HG02884 (cell line): Measurements from ENCODE around the gene ATXN10.

Source experiments
- ATAC-seq: cut with Tn5 transposase; IDR thresholded peaks from one replicate; pipeline ENCODE4 v1.9.1; 2021; ENCODE audit warnings: mild to moderate bottlenecking, moderate library complexity; ENCODE audit not compliant: unreplicated experiment

The ATXN10 gene

DNA sequence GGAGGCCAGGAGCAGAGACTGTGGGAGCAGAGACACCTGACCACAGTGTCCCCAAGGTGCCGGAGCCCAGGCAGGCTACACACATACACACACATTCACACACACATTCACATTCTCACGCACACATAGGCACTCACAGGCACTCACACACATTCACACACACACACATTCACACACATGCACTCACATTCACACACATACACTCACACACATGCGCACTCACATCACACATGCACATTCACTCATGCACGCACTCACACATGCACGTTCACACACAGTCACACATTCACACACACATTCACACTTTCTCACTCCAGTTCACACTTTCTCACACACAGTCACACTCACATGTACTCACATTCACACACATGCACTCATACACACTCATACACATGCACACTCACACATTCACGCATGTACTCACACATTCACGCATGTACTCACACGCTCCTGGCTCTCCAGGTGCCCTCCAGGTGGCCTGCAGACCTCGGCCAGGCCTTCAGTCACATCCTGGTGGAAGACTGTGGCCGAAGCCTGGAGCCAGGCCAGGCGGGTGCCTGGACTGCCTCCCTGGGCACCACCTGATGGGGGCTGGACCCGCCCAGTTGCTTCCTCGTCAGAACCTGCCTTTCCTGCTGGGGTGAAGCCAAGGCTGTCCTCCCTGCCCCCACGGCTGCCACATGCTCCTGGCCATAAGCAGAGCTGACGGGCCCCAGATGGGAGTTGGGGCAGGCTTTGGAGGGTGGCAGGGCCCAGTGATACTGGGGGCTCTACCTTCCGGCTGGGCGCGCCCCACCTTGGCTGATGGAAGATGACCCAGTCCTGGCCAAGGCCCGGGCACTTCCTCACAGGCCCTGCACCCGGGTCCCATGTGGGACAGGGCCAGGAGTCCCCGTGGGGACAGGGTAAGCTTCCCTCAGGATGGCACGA is 215.8 kb downstream of the ATXN10 start:
- ATAC-seq: no peak

- ATAC-seq: no peak
Measured at GRCh38 chr22:45888221-45889092, 216.8 kb downstream of the ATXN10 start.

DNA sequence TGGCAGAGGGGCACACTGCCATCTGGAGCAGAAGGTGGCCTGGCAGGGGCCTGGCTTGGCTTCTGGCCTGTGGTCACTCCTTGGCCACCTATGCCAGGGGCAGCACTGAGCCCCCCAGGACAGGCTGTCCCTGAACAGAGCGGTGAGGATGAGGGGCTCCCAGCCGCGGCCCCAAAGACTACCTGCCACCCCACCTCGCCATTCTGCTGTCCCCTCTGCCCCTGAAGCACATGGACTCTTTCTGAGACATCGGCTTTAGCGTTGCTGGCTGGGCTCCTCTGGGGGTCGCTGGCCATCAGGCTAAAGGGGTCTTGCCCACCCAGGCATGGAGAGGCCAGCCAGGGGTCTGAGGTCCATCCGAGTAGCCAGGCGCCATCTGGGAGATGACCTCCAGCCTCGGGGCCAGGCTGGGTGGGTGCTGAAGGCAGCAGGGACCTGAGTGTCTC is 217.5 kb downstream of the ATXN10 start:
- ATAC-seq: no peak

DNA sequence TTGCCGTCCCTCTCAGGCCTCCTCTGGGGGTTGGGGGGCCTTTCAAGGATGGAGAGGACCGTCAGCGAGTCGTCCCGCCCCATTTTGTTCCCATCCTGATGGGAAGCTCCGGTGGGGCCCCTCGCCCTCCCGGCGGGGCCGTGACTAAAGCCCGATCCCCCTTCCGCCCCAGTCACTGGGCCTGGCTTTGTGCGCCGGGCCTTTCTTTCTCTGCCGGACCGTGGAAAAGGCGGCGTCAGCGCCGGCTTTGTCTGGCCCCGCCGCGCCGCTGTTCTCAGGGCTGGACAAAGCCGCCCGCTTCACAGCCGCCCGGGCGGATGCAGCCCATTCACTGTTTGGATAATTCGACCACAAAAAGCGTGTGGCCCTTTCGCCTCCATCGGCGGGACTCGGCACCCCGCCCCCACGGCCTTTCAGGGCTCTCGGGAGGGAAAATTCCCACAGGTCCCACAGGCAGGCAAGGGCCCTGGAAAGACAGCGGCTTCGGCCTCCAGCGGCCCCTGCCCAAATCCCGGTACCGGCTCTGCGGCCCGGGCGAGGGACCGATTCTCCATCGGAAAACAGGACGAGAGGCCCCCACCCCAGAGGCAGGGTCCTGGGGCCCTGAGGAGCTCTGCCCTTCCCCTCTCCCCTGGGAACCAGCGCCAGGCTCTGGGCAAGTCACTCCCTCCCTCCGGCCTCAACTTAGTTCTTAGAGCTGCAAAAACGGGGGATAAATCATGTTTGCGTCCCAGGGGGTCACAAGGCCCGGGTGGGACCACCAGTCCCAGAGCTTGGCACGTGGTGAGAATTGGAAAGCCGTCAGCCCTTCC is 218.1 kb downstream of the ATXN10 start:
- ATAC-seq: no peak

GRCh38 chr22:45890351-45890635 is 218.7 kb downstream of the ATXN10 start:
- no peak for ATAC-seq

- ATAC-seq: no peak
Measured at GRCh38 chr22:45891021-45891421, 219.4 kb downstream of the ATXN10 start.

- ATAC-seq: no peak
Measured at GRCh38 chr22:45891471-45891995, 219.9 kb downstream of the ATXN10 start.

GRCh38 chr22:45891996-45892621 is 220.5 kb downstream of the ATXN10 start:
- no peak for ATAC-seq

- ATAC-seq: no peak
Measured at GRCh38 chr22:45892681-45893461, 221.2 kb downstream of the ATXN10 start.

GRCh38 chr22:45893516-45893915 is 221.9 kb downstream of the ATXN10 start:
- no peak for ATAC-seq
